GM19397 (cell line): ENCODE results near the gene RUVBL1.

Source experiments
- ATAC-seq: cut with Tn5 transposase; IDR thresholded peaks from one replicate; pipeline ENCODE4 v1.9.1; 2021; ENCODE audit warnings: mild to moderate bottlenecking, moderate library complexity; ENCODE audit not compliant: unreplicated experiment

Gene RUVBL1

DNA sequence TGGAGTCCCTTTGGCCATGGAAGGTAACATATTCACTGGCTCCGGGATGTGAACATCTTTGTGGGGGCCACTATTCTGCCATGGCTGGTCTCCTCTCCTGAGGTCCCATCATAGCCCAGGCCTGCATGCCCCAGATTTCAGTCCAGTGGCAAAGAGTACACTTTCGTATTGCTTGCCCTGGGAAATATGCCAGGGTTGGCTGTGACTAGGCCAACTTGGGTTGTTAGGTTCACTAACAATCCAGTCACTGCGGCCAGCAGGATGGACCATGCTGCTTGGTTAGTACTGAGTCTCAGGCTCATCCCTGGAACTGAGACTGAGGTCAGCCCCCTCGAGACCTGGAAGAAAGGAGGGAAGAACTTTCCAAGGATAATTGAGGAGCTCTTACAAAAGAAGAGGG, 19.9 kb upstream of the RUVBL1 start:
- no peak for ATAC-seq

DNA sequence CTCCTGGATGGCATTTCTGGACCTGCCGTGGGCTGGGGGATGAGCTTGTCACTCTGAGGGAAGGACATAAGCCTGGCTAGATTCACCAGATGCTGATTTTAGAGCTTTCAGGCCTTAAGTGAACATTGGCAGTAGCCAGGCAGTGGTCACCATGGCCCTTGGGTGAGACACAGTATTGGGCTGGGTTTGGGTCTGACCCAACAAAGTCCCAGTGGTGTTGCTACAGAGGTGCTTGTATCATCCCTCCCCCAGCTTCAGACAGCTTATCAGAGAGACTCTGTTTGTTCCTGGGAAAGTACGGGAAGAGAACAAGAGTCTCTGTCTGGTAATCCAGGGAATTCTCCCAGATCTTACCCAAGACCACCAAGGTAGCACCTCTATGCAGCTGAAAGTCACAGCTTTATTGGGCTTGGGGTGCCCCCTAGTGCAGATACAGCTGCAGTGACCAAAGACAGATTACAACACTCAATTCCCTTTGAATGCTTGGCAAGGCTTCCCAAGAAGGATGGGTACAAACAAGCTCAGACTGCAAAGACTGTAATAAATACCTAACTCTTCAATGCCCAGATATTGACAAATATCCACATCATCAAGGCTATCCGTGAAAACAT, 9.8 kb upstream of the RUVBL1 start:
- no peak for ATAC-seq

DNA sequence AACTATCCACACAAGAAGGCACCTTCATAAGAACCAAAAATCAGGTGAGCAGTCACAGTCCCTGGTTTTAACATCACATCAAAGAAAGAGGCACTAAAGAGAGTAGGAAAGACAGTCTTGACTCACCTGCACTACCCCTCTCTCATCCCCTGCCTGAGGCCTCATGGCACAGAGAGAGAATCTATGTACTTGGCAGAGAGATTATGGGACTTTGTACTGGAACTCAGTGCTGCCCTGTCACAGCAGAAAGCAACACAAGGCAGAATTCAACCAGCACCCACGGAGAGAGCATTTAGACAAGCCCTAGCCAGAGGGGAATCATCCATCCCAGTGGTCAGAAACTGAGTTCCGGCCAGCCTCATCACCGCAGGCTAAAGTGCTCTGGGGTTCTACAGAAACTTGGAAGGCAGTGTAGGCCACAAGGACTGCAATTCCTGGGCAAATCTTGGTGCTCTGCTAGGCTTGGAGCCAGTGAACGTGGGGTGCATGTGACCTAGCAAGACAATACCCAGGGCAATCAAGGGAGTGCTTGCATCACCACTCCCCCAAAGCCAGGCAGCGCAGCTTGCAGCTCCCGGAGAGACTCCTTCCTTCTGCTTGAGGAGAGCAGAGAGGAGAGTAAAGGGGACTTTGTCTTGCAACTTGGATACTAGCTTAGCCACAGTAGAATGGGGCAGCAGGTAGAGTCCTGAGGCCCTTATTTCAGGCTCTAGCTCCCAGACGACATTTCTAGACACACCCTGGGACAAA, 8.5 kb upstream of the RUVBL1 start:
- no peak for ATAC-seq

DNA sequence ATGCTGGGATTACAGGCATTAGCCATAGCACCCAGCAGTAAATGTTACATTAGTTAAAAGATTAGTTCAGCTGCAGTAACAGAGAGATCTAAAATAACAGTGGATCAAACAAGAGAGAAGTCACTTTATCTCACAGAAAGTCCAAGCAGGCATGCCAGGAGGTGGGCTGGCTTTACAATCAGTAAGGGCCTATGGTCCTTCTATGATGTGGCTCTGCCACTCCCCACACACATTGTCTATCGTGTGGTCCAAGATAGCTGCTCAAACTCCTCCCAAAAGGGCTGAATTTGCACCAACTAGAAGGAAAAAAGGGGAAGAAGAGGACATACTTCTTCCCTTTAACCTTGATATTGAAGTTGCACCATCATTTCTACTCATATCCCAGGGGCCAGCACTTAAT, 4.6 kb upstream of the RUVBL1 start:
- ATAC-seq, result no peak

DNA sequence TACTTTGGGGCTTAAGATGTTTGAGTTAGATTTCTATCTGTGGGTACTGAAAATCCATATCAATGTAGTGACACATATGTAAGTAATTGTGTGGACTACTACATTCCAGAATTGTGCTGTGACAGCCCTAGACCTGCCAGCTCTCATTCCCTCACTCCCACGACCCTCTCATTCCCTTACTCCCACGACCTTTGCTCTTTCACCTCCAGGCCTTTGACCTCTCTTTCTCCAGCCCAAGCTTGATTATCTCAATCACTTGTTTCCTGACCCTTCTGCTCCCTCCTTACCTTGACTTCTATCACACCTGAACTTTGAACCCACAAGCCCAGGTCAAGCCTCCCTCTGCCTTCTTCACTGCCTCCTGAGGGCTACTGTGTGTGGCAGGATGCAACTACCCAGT, 3.6 kb upstream of the RUVBL1 start:
- no peak for ATAC-seq

DNA sequence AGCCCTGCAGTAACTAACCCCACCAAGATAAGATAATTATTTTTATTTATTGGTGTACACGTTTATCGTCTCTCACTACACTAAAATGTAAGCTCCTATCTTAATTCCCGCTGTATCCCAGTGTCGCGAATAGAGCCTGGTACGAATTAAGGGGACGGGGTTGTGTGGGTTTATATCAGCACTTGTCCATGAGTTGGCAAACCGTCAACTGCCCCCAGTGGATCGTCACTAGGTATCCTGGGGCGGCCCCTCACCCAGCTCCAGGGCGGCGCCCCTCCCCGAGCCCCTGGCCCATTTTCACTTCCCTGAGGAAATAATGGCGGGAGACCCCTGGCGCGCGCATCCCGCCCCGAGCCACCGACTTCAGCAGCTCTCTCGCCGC, 465 bp downstream of the RUVBL1 start:
- ATAC-seq, result no peak

DNA sequence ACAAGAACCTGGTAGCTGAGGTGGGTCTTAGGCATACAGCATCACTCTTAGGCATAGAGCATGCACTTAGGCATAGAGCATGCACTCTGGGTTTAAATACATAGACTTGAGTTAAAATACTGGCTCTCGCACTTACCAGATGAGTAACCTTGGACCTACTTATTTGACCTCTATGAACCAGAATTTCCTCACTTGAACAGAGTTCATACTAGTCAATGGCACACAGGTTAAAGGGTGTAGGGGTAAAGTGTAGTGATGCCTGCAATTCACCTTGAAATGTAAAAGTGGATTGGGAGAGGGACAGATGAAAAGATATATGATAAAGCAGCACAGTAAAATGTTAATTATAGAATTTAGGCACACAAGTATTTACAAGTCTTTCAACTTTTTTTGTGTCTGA, 1.6 kb downstream of the RUVBL1 start:
- no peak for ATAC-seq

DNA sequence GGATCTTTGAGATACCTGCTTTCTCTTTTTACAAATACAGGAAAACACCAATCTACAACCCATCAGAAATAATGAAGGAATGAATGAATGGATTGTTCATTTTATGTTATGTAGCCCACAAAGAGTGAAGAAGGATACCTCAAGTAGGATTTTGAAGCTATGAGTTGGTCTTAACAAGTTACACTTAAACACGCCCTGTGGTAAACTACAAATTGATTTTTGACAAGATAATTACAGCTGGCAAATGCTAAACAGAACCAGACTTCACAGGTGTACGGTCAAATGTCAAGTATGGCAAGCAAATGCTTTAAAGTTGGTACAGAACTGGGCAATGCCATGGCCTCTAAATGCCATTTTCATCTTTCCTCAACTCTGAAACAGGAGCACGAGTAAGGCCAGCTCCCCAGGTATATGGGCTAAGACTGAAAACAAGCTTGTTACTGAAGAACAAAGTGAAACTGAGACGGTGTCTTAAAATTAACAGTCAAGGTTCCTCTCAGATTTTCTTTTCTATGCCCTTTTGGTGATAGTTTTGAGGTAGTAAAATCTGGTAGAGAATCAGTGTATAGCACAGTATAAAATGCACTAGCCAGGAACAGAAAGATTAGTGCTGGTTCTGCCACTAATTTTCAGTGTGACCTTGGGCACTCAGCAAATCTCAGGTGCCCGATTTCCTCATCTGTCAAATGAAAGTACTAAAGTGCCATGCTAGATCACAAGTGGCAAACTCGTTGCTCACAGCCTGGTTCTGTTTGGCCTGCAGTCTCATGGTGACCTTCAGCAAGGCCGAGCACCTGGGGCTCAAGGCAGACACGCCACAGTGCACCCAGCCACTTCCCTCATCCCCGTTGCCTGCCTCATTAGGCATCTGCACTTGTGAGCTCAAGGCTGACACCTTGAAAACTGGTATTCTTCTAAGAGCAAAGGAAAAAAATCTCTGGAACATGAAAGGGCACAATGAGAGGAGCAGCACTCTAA, 9.5 kb downstream of the RUVBL1 start:
- ATAC-seq, result peak; percentile 71

DNA sequence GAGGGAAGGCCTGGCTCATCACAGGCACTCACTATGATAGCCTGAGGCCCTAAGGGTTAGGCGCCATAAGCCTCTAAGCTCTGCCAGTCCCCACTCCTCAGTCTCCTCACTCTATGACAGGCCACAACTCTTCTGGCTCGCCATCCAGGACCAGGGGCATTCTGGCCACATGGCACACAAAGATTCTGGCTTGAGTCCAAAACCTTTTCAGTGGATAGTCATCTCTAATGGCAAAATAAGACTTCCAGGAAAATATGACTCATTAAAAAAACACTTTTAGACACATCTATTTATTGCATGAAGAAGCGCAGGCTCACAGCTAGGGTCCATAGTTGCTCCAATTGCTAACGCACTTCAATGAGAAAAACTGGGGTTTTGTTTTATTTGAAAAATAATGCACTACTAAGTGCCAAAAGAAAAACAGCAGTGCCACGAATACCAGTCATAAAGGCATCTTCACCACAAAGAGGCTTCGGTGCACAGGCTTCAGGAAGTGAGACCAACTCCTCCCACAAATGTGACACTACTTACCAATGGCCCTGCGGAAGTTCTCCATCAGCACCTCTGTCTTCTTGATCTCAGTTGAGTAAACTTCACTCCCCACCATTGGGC, 11.1 kb downstream of the RUVBL1 start:
- no peak for ATAC-seq

DNA sequence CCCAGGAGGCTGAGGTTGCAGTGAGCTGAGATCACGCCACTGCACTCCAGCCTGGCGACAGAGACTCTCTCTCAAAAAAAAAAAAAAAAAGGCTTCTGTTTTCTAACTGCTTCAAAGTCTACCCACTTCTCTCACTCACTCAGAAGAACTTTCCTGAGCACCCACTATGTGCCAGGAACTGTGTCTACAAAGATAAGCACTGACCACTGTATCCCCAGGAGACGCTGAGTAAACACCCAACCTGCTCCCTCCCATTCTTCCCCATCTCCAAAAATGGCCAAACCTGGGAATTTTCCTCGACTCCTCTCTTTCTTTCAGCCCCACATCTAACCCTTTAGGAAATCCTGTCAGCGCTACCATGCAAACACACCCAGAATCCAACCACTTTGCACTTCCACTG, 12.5 kb downstream of the RUVBL1 start:
- ATAC-seq, result no peak

DNA sequence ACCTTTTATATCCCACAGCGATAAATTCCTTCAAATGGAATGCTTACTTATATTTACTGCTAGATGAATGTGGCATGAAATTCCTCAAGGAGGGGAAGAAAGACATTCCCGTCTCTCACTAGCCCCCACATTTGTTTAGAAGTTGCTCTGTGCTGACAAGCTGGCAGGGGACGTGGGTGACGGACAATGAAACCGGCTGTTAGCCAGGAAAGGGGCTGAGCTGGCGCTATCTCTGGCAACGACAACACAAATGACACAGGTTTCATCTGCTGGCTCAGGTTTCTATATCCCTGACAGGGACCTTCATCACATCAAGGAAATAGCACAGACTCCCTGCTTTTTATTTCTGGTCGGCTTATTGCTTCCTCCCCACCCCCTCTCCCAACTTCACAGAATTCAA, 15.8 kb downstream of the RUVBL1 start:
- ATAC-seq, result no peak

DNA sequence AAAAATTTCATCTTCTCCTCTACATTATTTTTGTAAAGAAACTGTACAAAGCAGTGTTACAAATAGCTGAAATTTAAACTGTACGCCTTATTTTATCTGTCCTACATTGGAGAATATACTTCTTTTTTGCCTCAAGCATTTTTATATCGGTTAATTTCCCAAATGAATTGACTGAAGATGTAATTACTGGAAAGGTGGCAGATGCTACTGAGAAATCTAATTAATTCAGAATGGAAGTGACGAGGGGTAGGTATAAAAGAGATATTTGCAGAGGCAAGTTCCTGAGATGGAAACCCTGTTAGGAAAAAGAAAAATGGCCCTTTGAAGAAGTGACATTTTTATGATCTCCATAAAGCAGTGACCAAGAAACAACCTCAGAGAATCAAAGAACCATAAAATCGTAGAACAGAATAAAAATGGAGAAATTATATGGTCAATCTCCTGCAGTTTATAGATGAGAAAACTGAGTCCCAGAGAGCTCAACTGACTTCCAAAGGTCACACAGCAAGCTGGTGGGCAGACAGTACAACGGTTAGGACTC, 20.4 kb downstream of the RUVBL1 start:
- no peak for ATAC-seq

DNA sequence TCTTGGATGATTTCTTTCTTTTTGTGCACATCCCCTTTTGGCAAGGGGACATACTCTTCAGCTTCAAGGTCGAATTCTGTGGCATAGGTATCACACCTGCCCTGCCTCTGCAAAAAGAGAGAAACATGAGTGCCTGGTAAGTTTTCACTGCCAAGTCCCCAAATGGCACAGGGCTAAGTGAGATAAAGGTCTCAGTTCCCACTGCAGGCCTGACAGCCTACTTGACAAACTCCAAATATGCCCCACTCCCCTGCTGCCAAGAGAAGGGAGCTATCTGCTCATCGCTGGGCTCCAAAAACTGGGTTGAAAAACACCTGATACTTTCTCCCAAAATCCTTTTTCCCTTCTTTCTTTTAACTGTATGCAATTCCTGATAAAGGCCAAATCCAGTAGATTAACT, 23.0 kb downstream of the RUVBL1 start:
- ATAC-seq, result no peak

DNA sequence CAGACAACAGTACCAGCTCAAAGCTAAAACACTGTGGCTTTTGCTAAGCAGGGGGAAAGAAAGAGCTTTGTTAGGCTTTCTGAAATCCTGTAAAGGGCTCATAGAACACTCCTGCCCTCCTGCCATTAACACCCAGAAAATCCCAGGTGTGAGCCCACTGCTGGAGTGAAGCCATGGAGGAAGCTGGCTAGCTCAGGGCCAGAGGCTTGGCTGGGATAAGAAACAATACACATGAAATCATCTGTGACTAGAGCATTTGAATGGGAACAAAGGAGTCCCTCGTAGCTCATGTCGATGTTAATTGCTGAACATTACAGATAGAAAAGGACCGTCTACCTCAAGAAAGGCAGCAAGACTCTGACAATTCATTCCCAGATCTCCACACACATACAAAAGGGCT, 23.5 kb downstream of the RUVBL1 start:
- ATAC-seq, result no peak

DNA sequence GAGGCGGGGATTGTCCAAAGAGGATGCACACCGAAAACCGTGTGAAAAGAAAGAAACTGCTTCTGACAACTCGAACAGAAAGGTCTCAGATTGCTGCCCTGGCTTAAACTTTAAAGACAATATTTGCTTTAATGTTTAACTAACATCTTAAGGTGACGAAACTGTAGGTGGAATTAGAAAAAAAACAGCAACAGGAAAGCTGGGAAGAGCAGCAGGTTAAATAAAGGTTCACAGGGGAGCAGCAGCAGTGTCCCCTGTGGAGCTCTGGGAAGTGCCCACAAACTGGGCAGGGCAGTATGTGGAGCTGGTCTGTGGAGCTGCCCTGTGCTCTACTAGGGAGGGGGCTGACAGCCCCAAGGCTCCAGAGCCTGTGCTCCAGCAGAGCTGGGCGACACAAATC, 25.4 kb downstream of the RUVBL1 start:
- ATAC-seq, result no peak

DNA sequence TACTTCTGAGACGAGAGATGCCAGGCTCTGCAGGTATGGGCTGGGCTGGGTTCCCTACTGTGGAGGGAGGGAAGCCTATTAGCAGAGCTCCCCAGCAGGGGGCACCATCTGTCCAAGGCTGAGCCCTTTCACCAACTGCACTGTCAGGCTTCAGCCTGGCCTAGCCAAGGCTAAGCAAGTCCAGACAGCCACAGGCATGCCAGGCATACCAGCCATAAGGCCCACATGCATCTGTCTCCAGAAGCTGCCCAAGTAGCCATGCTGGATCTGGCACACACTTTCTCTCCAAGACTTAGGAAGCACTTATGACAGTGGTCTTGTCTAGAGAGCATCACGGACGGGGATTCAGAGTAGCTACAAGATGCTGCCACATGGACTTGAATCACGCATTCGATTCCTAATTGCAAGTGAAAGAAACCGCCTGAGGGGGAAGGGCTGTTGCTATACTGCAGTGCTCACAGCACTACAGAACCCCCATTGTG, 28.3 kb downstream of the RUVBL1 start:
- ATAC-seq, result no peak

DNA sequence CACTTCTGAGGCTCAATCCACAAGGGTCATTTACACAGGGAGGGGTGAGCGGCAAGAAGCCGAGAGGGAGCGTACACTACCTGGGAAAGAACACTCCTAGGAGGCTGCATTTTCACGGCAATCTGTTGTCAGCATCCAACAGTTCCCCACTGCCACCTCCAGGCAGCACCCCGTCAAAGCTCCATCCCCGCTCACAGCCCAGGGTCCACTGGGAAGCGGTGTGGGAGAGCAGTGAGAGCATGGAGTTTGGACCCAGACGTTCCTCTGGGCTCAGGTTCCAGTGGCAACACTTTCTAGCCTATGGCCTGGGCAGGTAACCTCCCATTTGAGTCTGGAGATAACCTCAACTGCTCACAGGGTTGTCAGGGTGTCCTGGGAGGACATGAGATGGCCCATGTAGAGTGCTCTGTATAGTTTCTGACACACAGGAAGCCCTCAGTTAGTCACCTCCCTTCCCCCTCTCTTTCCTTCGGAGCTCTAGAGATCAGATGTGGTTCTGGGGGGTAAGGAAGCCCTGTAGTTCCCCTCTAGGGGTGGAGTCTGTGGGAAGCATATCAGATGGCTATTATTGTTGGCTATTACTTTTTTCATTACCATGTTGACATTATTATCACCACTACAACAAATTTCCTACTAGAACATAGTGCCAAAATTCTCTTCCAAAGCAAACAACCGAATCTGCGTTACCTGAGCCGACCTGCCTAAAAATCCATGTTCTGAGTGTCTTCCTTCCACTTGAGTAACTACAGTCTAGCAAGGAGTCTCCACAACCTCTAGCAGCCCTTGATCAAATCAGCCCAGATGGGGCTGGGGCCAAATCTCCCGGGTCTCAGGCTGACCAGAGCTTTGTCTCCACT, 29.1 kb downstream of the RUVBL1 start:
- no peak for ATAC-seq

DNA sequence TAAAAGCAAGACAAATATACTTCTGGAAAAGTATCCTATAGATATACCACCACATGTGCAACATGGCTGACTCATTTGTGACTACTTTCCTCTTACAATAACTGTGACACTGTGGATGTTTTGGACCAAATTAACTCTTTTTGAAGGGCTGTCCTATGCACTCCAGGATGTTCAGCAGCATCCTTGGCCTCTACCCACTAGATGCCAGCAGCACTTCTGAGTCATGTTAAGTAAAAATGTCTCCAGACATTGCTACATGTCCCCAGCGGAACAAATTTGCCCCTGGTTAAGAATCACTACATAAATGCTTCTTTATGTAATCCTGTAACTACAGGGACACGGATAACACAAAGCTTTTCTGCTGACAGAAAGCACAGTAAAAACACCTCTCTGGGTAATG, 32.0 kb downstream of the RUVBL1 start:
- no peak for ATAC-seq

DNA sequence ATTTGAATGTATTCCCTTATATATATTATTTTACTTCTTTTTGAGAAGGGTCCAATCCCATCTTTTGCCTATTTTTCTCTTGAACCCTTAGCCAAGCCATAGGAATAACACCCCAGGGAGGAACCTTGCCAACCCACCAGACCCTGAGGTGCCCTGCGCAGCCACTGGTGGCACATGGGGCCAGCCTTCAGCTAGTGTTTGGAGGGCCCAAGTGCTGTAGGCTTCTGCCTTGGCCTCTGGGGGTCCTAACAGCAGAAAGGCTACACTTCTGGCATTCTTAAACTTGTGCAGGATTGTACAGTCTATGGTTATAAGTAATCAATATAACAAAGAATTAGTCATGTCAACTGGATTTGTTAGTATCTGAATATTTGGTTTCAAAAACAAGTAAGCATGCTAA, 34.5 kb downstream of the RUVBL1 start:
- ATAC-seq, result no peak

DNA sequence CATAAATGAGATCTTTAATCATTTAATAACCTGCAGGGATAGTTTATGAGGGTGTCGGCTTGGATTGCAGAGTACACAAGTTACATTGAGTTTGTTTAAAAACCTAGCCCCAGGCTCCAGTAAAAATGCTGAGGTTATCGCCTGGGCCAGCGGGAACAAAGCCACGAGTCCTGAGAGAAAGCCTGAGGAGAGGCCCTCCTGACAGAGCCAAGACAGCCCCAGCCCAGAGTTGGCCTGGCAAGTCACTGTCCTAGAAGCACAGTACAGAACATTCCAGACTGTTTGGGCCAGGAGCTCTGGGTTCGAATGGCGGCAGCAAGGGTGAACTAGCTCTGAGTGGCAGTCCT, 39.0 kb downstream of the RUVBL1 start:
- no peak for ATAC-seq
